Activated naive CD4-positive, alpha-beta T cell treated with anti-CD3 and anti-CD28 coated beads for 36 hours (primary cell): ENCODE results near the gene ANKS1A. TPM values are rescaled to one million over a fixed set of nuclear protein-coding genes. Genes with fewer than 3 reads are reported as not detected.
"Not testable (repeated sequence)": the region's sequence is repeated elsewhere in the genome, so short reads cannot be mapped to it uniquely, and the experiment has no call there.

ENCODE experiments used
- CTCF ChIA-PET: fragments of 350-600 bp; sonication (Branson Sonifier 250); formaldehyde crosslinking; loops from one replicate; lab custom pipeline; 2021; ENCODE audit warnings: antibody characterized with exemption; lab: Charles Lee
- DNase-seq: peaks from one replicate; pipeline ENCODE4 v3.0.0-alpha.2; 2020
- H3K27ac Mint-ChIP-seq: one replicate; pipeline ENCODE4 v1.8.0; 2021; ENCODE audit warnings: mild to moderate bottlenecking, mixed read lengths
- H3K27me3 Mint-ChIP-seq: one replicate; pipeline ENCODE4 v1.8.0; 2021; ENCODE audit warnings: low read depth, mixed read lengths
- H3K36me3 Mint-ChIP-seq: one replicate; pipeline ENCODE4 v1.8.0; 2021; ENCODE audit warnings: low read depth, mixed read lengths
- H3K4me1 Mint-ChIP-seq: one replicate; pipeline ENCODE4 v1.8.0; 2021; ENCODE audit warnings: low read depth, mixed read lengths
- H3K4me3 Mint-ChIP-seq: one replicate; pipeline ENCODE4 v1.8.0; 2021; ENCODE audit warnings: mild to moderate bottlenecking, moderate library complexity, mixed read lengths
- H3K9me3 Mint-ChIP-seq: one replicate; pipeline ENCODE4 v1.8.0; 2021; ENCODE audit warnings: mixed read lengths
- intact Hi-C: fragments of 100-400 bp; cut with micrococcal nuclease; formaldehyde crosslinking; loops from one replicate; pipeline ENCODE4 v1.15.1; 2023
- total RNA-seq, 2 experiments: library from RNA; stranded (reverse); gene quantifications; one replicate each; pipeline ENCODE4 v1.2.3, GENCODE V29; 2021

Gene ANKS1A
- total RNA-seq, 2 experiments from 2014 or later, result 6.5 to 6.8 TPM

DNA sequence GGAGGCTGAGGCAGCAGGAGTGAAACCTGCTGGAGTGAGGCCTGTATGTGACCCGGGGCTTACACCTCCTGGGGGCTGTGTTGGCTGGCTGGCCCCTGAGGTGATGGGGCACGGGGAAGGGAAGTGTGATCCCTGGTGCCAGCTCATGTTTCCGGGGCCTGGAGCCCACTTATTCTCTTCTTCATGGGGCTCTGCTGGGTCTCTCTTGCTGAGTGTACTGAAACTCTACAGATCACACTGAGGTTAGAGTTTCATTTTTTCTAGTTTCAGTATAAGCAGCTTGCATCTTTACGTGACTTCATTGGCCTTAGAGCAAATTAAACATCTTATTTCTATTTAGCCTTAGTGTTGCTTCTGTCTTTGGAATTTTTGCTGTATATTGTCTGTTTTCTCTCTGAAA lies 96.2 kb downstream of the ANKS1A start:
- peaks cover 4% of the 10 kb centered on the region for H3K36me3 Mint-ChIP-seq
- H3K27me3 Mint-ChIP-seq, result no peaks in the 10 kb centered on the region
- H3K4me3 Mint-ChIP-seq, result no peak overlapping the region
- intact Hi-C loops, result loop anchor here (5.0 kb wide), 1 partner anchor 62 kb away; no protein-coding TSS in a partner anchor
- H3K9me3 Mint-ChIP-seq, result no peaks in the 10 kb centered on the region
- no peaks in the 10 kb centered on the region for H3K4me1 Mint-ChIP-seq
- DNase-seq, result no peak
- CTCF ChIA-PET, result interaction anchor here (0.6 to 3.6 kb wide), 5 partner anchors 23 to 255 kb away, joined by 3 to 44 read pairs (median 4); no protein-coding TSS in a partner anchor
- H3K27ac Mint-ChIP-seq, result no peak overlapping the region

- Mint-ChIP-seq H3K4me1 (no peaks in the 10 kb centered on the region), H3K4me3 (no peak overlapping the region), H3K27me3 (no peaks in the 10 kb centered on the region), H3K27ac (no peak overlapping the region), H3K9me3 (no peaks in the 10 kb centered on the region), H3K36me3 (peaks cover 4% of the 10 kb centered on the region)
- intact Hi-C loops, result loop anchor here (1.0 to 5.0 kb wide), 4 partner anchors 60 to 254 kb away; no protein-coding TSS in a partner anchor
- CTCF ChIA-PET, result interaction anchor here (0.6 to 3.6 kb wide), 28 partner anchors 10 to 1504 kb away, joined by 3 to 44 read pairs (median 3); partner anchors contain the start of gene TAF11
- peak; percentile 81 for DNase-seq
Observed at GRCh38 chr6:34986845-34987246, 97.8 kb downstream of the ANKS1A start.

GRCh38 chr6:34987506-34987905 lies 98.5 kb downstream of the ANKS1A start:
- Mint-ChIP-seq H3K4me1 (no peaks in the 10 kb centered on the region), H3K36me3 (peaks cover 4% of the 10 kb centered on the region), H3K27me3 (no peaks in the 10 kb centered on the region), H3K4me3 (no peak overlapping the region), H3K9me3 (no peaks in the 10 kb centered on the region), H3K27ac (no peak overlapping the region)
- intact Hi-C loops, result loop anchor here (5.0 kb wide), 1 partner anchor 60 kb away; no protein-coding TSS in a partner anchor
- no peak for DNase-seq
- CTCF ChIA-PET, result interaction anchor here (0.6 to 3.6 kb wide), 14 partner anchors 11 to 255 kb away, joined by 3 to 44 read pairs (median 4); no protein-coding TSS in a partner anchor

GRCh38 chr6:34990971-34991560 lies 102.0 kb downstream of the ANKS1A start:
- DNase-seq, result no peak
- CTCF ChIA-PET, result no interaction called here
- H3K4me1 Mint-ChIP-seq, result no peaks in the 10 kb centered on the region
- H3K4me3 Mint-ChIP-seq, result no peak overlapping the region
- peaks cover 10% of the 10 kb centered on the region for H3K36me3 Mint-ChIP-seq
- no peak overlapping the region for H3K27ac Mint-ChIP-seq
- no peaks in the 10 kb centered on the region for H3K27me3 Mint-ChIP-seq
- no peaks in the 10 kb centered on the region for H3K9me3 Mint-ChIP-seq
- intact Hi-C loops, result no loop called here

DNA sequence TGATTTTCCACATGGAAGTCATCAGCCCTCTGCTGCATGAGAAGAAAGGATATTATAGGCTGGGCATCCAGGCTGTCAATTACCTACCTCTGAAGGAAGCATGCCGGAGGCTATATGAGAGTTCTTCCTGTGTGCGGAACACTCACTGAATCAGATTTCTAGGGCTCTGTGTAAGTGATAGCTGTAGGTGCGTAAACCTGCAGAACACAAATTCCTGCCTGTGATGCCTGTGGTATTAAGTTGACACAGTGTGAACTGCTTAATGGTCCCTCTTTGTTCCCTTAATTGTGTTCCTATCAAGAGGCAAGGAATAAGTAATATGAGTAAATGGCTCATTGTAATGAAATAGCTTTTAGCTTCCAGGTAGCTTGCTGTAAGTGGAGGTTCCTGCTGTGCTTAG lies 103.3 kb downstream of the ANKS1A start:
- Mint-ChIP-seq H3K4me1 (no peaks in the 10 kb centered on the region), H3K27me3 (no peaks in the 10 kb centered on the region), H3K4me3 (no peak overlapping the region), H3K9me3 (no peaks in the 10 kb centered on the region), H3K27ac (no peak overlapping the region), H3K36me3 (peaks cover 16% of the 10 kb centered on the region)
- CTCF ChIA-PET, result interaction anchor here (0.6 to 1.2 kb wide), 2 partner anchors 66 to 136 kb away, joined by 3 read pairs; no protein-coding TSS in a partner anchor
- intact Hi-C loops, result no loop called here
- no peak for DNase-seq

- H3K4me1 Mint-ChIP-seq, result no peaks in the 10 kb centered on the region
- DNase-seq, result no peak
- no peaks in the 10 kb centered on the region for H3K9me3 Mint-ChIP-seq
- intact Hi-C loops, result no loop called here
- H3K36me3 Mint-ChIP-seq, result peaks cover 16% of the 10 kb centered on the region
- no peak overlapping the region for H3K27ac Mint-ChIP-seq
- H3K27me3 Mint-ChIP-seq, result no peaks in the 10 kb centered on the region
- CTCF ChIA-PET, result interaction anchor here (0.6 to 1.2 kb wide), 2 partner anchors 65 to 135 kb away, joined by 3 read pairs; no protein-coding TSS in a partner anchor
- no peak overlapping the region for H3K4me3 Mint-ChIP-seq
Observed at GRCh38 chr6:34993213-34993612, 104.2 kb downstream of the ANKS1A start.

- Mint-ChIP-seq H3K27ac (no peak overlapping the region), H3K4me3 (no peak overlapping the region)
- CTCF ChIA-PET, result interaction anchor here (0.7 kb wide), 1 partner anchor 211 kb away, joined by 3 read pairs; no protein-coding TSS in a partner anchor
Observed at GRCh38 chr6:34994693-34995092, 105.6 kb downstream of the ANKS1A start.

DNA sequence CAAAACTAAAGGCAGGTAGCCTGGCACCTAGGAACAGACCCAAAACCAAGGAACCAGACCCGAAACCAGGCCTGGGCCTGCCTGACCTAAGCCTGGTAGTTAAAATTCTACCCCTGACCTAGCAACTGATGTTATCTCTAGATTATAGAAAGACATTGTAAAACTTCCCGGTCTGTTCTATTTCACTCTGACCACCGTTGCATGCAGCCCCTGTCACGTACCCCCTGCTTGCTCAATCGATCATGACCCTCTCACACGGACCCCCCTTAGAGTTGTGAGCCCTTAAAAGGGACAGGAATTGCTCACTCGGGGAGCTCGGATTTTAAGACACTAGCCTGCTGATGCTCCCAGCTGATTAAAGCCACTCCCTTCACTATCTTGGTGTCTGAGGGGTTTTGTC lies 109.4 kb downstream of the ANKS1A start:
- H3K36me3 Mint-ChIP-seq, result peaks cover 15% of the 10 kb centered on the region
- H3K9me3 Mint-ChIP-seq, H3K27me3 Mint-ChIP-seq, H3K4me1 Mint-ChIP-seq, DNase-seq, CTCF ChIA-PET, intact Hi-C loops, H3K4me3 Mint-ChIP-seq, H3K27ac Mint-ChIP-seq: not testable (repeated sequence)

More at GRCh38 chr6:34994693-34995092, 105.6 kb downstream of the ANKS1A start:
- intact Hi-C loops, result no loop called here
- DNase-seq, result no peak
- Mint-ChIP-seq H3K36me3 (peaks cover 13% of the 10 kb centered on the region), H3K9me3 (no peaks in the 10 kb centered on the region), H3K27me3 (no peaks in the 10 kb centered on the region), H3K4me1 (no peaks in the 10 kb centered on the region)

- DNase-seq, CTCF ChIA-PET, H3K4me1 Mint-ChIP-seq, H3K27me3 Mint-ChIP-seq, H3K4me3 Mint-ChIP-seq, H3K27ac Mint-ChIP-seq, intact Hi-C loops, H3K9me3 Mint-ChIP-seq: not testable (repeated sequence)
- H3K36me3 Mint-ChIP-seq, result peaks cover 14% of the 10 kb centered on the region
Observed at GRCh38 chr6:34999153-34999552, 110.1 kb downstream of the ANKS1A start.

DNA sequence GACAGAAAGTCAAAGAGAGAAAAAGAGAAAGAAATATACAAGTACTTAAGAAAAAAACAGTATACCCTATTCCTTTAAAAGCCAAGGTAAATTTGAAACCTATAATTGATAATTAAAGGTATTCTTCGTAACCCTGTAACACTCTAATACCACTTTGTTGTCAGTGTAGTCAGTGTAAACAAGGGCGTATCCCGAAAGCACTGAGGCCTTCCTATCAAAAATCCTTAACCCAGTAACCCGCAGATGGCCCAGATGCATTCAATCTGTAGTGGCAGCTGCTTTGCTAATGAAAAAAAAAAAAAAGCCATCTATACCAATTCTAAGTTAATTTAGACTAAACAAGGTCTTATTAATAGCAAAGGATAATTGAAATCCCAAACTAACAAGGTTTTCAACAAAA lies 110.9 kb downstream of the ANKS1A start:
- H3K27me3 Mint-ChIP-seq, H3K4me3 Mint-ChIP-seq, H3K9me3 Mint-ChIP-seq, intact Hi-C loops, H3K4me1 Mint-ChIP-seq, H3K27ac Mint-ChIP-seq, CTCF ChIA-PET, DNase-seq: not testable (repeated sequence)
- peaks cover 11% of the 10 kb centered on the region for H3K36me3 Mint-ChIP-seq

DNA sequence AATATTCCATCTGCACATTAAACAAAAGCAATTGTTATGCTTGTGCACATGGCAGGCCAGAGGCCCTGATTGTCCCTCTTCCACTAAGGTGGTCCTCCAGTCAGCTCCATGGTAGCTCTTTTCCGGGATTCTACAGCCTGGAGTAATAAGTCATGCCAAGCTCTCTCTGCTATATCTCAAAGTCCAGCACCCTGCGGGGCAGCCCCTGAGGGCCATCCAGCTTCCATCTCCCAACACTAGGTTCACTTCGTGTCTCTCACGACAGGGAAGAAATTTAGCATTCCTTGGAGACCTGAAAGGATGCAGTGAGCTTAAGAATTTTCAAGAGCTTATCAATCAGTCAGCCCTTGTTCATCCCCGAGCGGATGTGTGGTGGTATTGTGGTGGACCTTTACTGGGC lies 112.3 kb downstream of the ANKS1A start:
- intact Hi-C loops, H3K36me3 Mint-ChIP-seq, DNase-seq, H3K4me3 Mint-ChIP-seq, H3K27ac Mint-ChIP-seq, H3K4me1 Mint-ChIP-seq, H3K27me3 Mint-ChIP-seq, H3K9me3 Mint-ChIP-seq: not testable (repeated sequence)
- CTCF ChIA-PET, result interaction anchor here (0.7 kb wide), 1 partner anchor 50 kb away, joined by 9 read pairs; no protein-coding TSS in a partner anchor

DNA sequence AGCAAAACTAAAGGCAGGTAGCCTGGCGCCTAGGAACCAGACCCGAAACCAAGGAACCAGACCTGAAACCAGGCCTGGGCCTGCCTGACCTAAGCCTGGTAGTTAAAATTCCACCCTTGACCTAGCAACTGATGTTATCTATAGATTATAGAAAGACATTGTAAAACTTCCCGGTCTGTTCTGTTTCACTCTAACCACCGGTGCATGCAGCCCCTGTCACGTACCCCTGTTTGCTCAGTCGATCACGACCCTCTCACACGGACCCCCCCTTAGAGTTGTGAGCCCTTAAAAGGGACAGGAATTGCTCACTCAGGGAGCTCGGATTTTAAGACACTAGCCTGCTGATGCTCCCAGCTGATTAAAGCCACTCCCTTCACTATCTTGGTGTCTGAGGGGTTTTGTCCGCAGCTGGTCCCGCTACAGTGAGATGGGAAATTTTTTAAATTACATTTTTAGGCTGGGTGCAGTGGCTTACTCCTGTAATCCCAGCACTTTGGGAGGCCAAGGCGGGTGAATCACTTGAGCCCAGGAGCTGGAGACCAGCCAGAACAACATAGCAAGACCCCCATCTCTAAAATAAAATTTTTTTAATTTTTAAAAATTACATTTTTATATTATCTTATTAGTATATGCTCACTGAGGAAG lies 115.0 kb downstream of the ANKS1A start:
- H3K36me3 Mint-ChIP-seq, H3K27ac Mint-ChIP-seq, H3K4me3 Mint-ChIP-seq, DNase-seq, intact Hi-C loops, H3K4me1 Mint-ChIP-seq, H3K9me3 Mint-ChIP-seq, H3K27me3 Mint-ChIP-seq: not testable (repeated sequence)
- CTCF ChIA-PET, result interaction anchor here (0.6 kb wide), 1 partner anchor 131 kb away, joined by 3 read pairs; no protein-coding TSS in a partner anchor
